ENCODE measurements around the gene ADIPOQ.
"Not testable (repeated sequence)": the region's sequence is repeated elsewhere in the genome, so short reads cannot be mapped to it uniquely, and the experiment has no call there.

ADIPOQ gene

GRCh38 chr3:186842426-186843038 is at the start of gene ADIPOQ:
TSS of gene ADIPOQ (plus strand) at chr3:186842710. CDS start at chr3:186853059, 10,349 bp downstream.
- no peaks in the 10 kb centered on the region for H3K4me1 Mint-ChIP-seq
- H3K27me3 Mint-ChIP-seq (ENCODE audit: low read depth, poor library complexity), result peaks cover 30% of the 10 kb centered on the region
- H3K9me3 Mint-ChIP-seq, result no peaks in the 10 kb centered on the region
- TF ChIP-seq CTCF (IDR thresholded peaks at IDR 0.05), result no peak
- H3K4me3 Mint-ChIP-seq, result no peak within 1 kb of the TSS
- H3K27ac Mint-ChIP-seq, result no peak within 1 kb of the TSS
- H3K36me3 Mint-ChIP-seq (ENCODE audit: low read depth), result no peaks in the 10 kb centered on the region
- no peak for DNase-seq

- Mint-ChIP-seq H3K4me3 (no peak overlapping the region), H3K4me1 (no peaks in the 10 kb centered on the region), H3K9me3 (no peaks in the 10 kb centered on the region), H3K27me3 (ENCODE audit: low read depth, poor library complexity) (no peaks in the 10 kb centered on the region), H3K27ac (no peak overlapping the region), H3K36me3 (ENCODE audit: low read depth) (peaks cover 74% of the 10 kb centered on the region)
- TF ChIP-seq CTCF (IDR thresholded peaks at IDR 0.05), result no peak
- no peak for DNase-seq
Observed at GRCh38 chr3:186798239-186798874, 44.2 kb upstream of the ADIPOQ start.

- no peak for TF ChIP-seq CTCF (IDR thresholded peaks at IDR 0.05)
- H3K27ac Mint-ChIP-seq, result no peak overlapping the region
- no peaks in the 10 kb centered on the region for H3K9me3 Mint-ChIP-seq
- peaks cover 64% of the 10 kb centered on the region for H3K36me3 Mint-ChIP-seq (ENCODE audit: low read depth)
- H3K4me3 Mint-ChIP-seq, result no peak overlapping the region
- DNase-seq, result no peak
- H3K27me3 Mint-ChIP-seq (ENCODE audit: low read depth, poor library complexity), result no peaks in the 10 kb centered on the region
- H3K4me1 Mint-ChIP-seq, result peaks cover 8% of the 10 kb centered on the region
Observed at GRCh38 chr3:186800285-186800684, 42.2 kb upstream of the ADIPOQ start.

GRCh38 chr3:186802701-186803100 is 39.8 kb upstream of the ADIPOQ start:
- no peak for DNase-seq
- H3K4me1 Mint-ChIP-seq, result peaks cover 25% of the 10 kb centered on the region
- H3K4me3 Mint-ChIP-seq, result no peak overlapping the region
- H3K27me3 Mint-ChIP-seq (ENCODE audit: low read depth, poor library complexity), result no peaks in the 10 kb centered on the region
- no peak for TF ChIP-seq CTCF (IDR thresholded peaks at IDR 0.05)
- peaks cover 45% of the 10 kb centered on the region for H3K36me3 Mint-ChIP-seq (ENCODE audit: low read depth)
- no peak overlapping the region for H3K27ac Mint-ChIP-seq
- H3K9me3 Mint-ChIP-seq, result no peaks in the 10 kb centered on the region

- H3K27me3 Mint-ChIP-seq (ENCODE audit: low read depth, poor library complexity); H3K27ac Mint-ChIP-seq; H3K9me3 Mint-ChIP-seq; H3K4me3 Mint-ChIP-seq; DNase-seq: not testable (repeated sequence)
- peaks cover 25% of the 10 kb centered on the region for H3K4me1 Mint-ChIP-seq
- H3K36me3 Mint-ChIP-seq (ENCODE audit: low read depth), result peaks cover 43% of the 10 kb centered on the region
Observed at GRCh38 chr3:186803447-186803846, 39.1 kb upstream of the ADIPOQ start.

- DNase-seq, result peak; percentile 79
- no peak for TF ChIP-seq CTCF (IDR thresholded peaks at IDR 0.05)
- H3K27me3 Mint-ChIP-seq (ENCODE audit: low read depth, poor library complexity), result peaks cover 3% of the 10 kb centered on the region
- H3K27ac Mint-ChIP-seq, result peak within 1 kb of the TSS; percentile 45
- H3K4me1 Mint-ChIP-seq, result peaks cover 25% of the 10 kb centered on the region
- H3K36me3 Mint-ChIP-seq (ENCODE audit: low read depth), result peaks cover 23% of the 10 kb centered on the region
- H3K4me3 Mint-ChIP-seq, result peak within 1 kb of the TSS; percentile 88
- no peaks in the 10 kb centered on the region for H3K9me3 Mint-ChIP-seq
Observed at GRCh38 chr3:186806089-186807055, 36.1 kb upstream of the ADIPOQ start, which contains the start of gene RFC4. TSS of gene RFC4 (minus strand) at chr3:186806482. CDS start at chr3:186804713, 1,769 bp downstream.

Measured in nephron progenitor cell (in vitro differentiated cells).